ENCODE measurements around the gene ADD3. TPM values are rescaled to one million over a fixed set of nuclear protein-coding genes. Genes with fewer than 3 reads are reported as not detected.
"Not testable (repeated sequence)": the region's sequence is repeated elsewhere in the genome, so short reads cannot be mapped to it uniquely, and the experiment has no call there.

The ADD3 gene
- total and polyA plus RNA-seq, 5 donors from 2014 or later: 341 to 405 (median 376) TPM

DNA sequence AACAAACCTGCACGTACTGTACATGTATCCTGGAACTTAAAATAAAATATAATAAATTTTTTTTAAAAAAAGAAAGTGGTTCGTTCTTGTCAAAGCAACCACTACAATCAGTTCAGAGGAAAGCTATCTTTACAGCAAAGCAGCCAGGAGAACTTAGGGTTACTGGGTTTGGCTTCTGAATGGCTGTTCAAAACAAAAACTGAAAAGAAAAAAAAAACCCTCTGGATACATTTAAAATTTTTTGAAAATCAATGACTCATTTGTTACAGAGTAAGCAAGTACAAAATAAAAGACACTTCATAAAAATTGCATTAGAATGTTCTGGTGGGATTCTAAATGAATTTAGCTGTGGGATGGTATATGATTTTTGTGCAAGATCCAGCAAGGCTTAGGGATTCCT lies 28.6 kb upstream of the ADD3 start:
- Histone ChIP-seq H3K4me1 (ENCODE audit: control insufficient read depth, insufficient read depth, low read length, poor library complexity, severe bottlenecking) (no peaks in the 10 kb centered on the region), H3K9me3 (ENCODE audit: control insufficient read depth in 2 of 2, low read length in 2 of 2) (no peaks in the 10 kb centered on the region), H3K4me3 (ENCODE audit: low read depth, low read length) (no peak overlapping the region), H3K36me3 (ENCODE audit: control insufficient read depth, insufficient read depth, low read length) (no peaks in the 10 kb centered on the region), H3K27ac (ENCODE audit: insufficient read depth, low read length, poor library complexity, severe bottlenecking) (no peak overlapping the region), H3K27me3 (ENCODE audit: control insufficient read depth, insufficient read depth, low read length) (no peaks in the 10 kb centered on the region)
- Mint-ChIP-seq H3K4me3 (no peak overlapping the region), H3K27me3 (no peaks in the 10 kb centered on the region), H3K4me1 (peaks cover 0 to 6% (median 4%) of the 10 kb centered on the region in 4 donors), H3K27ac (no peak overlapping the region), H3K9me3 (peaks cover 0 to 1% (median 0%) of the 10 kb centered on the region in 7 donors), H3K36me3 (no peaks in the 10 kb centered on the region)
- DNase-seq (no peak), ATAC-seq (ENCODE audit: low read depth in 2 of 2) (no peak)

DNA sequence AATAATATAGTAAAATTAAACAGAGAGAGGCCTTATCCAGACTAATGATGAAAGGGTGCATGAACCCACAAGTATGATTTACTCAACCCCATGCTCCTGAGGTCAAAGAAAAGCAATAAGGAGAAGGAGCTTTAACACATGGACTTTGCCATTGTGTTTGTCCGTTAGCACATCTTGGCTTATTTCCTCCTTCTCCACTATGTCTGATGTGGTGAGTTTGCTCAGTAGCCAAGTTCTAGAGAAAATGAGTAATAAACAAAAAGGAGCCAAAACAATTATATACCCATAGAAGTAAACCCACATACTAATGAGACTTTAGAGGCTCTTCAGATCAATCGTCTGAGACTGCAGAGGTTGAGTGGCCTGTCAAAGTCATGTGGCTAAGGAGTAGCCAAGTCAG lies 26.1 kb upstream of the ADD3 start:
- H3K36me3 ChIP-seq (ENCODE audit: control insufficient read depth, insufficient read depth, low read length): no peaks in the 10 kb centered on the region
- H3K4me1 ChIP-seq (ENCODE audit: control insufficient read depth, insufficient read depth, low read length, poor library complexity, severe bottlenecking): no peaks in the 10 kb centered on the region
- no peaks in the 10 kb centered on the region for H3K27me3 Mint-ChIP-seq
- DNase-seq (no peak), ATAC-seq (ENCODE audit: low read depth in 2 of 2) (no peak)
- H3K4me3 ChIP-seq (ENCODE audit: low read depth, low read length): no peak overlapping the region
- no peak overlapping the region for H3K27ac ChIP-seq (ENCODE audit: insufficient read depth, low read length, poor library complexity, severe bottlenecking)
- H3K27me3 ChIP-seq (ENCODE audit: control insufficient read depth, insufficient read depth, low read length): no peaks in the 10 kb centered on the region
- H3K4me1 Mint-ChIP-seq: peaks cover 0 to 6% (median 4%) of the 10 kb centered on the region in 4 donors
- no peaks in the 10 kb centered on the region for H3K9me3 ChIP-seq (ENCODE audit: control insufficient read depth in 2 of 2, low read length in 2 of 2)
- peaks cover 0 to 3% (median 0%) of the 10 kb centered on the region in 7 donors for H3K9me3 Mint-ChIP-seq
- no peak overlapping the region for H3K4me3 Mint-ChIP-seq
- H3K27ac Mint-ChIP-seq: no peak overlapping the region
- H3K36me3 Mint-ChIP-seq: no peaks in the 10 kb centered on the region

DNA sequence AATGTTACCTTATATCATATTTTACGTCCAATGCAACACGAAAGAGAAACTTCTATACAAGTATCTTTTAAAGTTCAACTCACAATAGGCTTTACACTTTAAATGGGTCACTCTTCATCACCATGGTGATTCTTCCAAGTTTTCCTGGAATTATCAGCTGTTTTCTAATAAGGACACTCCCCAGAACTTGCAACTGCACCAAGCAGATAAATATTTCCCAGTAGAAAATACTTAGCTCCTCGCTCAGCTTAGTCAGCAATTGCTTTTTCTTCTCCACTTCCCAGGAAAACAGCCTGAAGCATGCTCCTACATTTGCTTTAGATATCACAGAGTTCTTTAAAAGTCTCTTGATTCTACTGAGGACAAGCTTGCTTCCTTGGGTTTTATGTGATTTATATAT lies 25.7 kb upstream of the ADD3 start:
- H3K36me3 ChIP-seq (ENCODE audit: control insufficient read depth, insufficient read depth, low read length): no peaks in the 10 kb centered on the region
- H3K9me3 ChIP-seq (ENCODE audit: control insufficient read depth in 2 of 2, low read length in 2 of 2): no peaks in the 10 kb centered on the region
- no peak overlapping the region for H3K4me3 Mint-ChIP-seq
- no peak overlapping the region for H3K4me3 ChIP-seq (ENCODE audit: low read depth, low read length)
- H3K36me3 Mint-ChIP-seq: no peaks in the 10 kb centered on the region
- no peak overlapping the region for H3K27ac ChIP-seq (ENCODE audit: insufficient read depth, low read length, poor library complexity, severe bottlenecking)
- H3K9me3 Mint-ChIP-seq: peaks cover 0 to 3% (median 0%) of the 10 kb centered on the region in 7 donors
- no peak for DNase-seq
- peaks cover 3% of the 10 kb centered on the region for H3K27me3 Mint-ChIP-seq
- H3K27me3 ChIP-seq (ENCODE audit: control insufficient read depth, insufficient read depth, low read length): peaks cover 3% of the 10 kb centered on the region
- peaks cover 0 to 6% (median 4%) of the 10 kb centered on the region in 4 donors for H3K4me1 Mint-ChIP-seq
- no peak overlapping the region for H3K27ac Mint-ChIP-seq
- H3K4me1 ChIP-seq (ENCODE audit: control insufficient read depth, insufficient read depth, low read length, poor library complexity, severe bottlenecking): no peaks in the 10 kb centered on the region
- no peak for ATAC-seq (ENCODE audit: low read depth in 2 of 2)

- DNase-seq (no peak), ATAC-seq (ENCODE audit: low read depth in 2 of 2) (no peak)
- no peak overlapping the region for H3K27ac Mint-ChIP-seq
- H3K4me3 ChIP-seq (ENCODE audit: low read depth, low read length): no peak overlapping the region
- no peaks in the 10 kb centered on the region for H3K4me1 ChIP-seq (ENCODE audit: control insufficient read depth, insufficient read depth, low read length, poor library complexity, severe bottlenecking)
- H3K9me3 Mint-ChIP-seq: peaks cover 0 to 3% (median 0%) of the 10 kb centered on the region in 7 donors
- H3K36me3 Mint-ChIP-seq: no peaks in the 10 kb centered on the region
- peaks cover 10% of the 10 kb centered on the region for H3K27me3 Mint-ChIP-seq
- no peak overlapping the region for H3K27ac ChIP-seq (ENCODE audit: insufficient read depth, low read length, poor library complexity, severe bottlenecking)
- peaks cover 3% of the 10 kb centered on the region for H3K27me3 ChIP-seq (ENCODE audit: control insufficient read depth, insufficient read depth, low read length)
- no peaks in the 10 kb centered on the region for H3K9me3 ChIP-seq (ENCODE audit: control insufficient read depth in 2 of 2, low read length in 2 of 2)
- H3K4me3 Mint-ChIP-seq: no peak overlapping the region
- H3K4me1 Mint-ChIP-seq: peaks cover 0 to 6% (median 4%) of the 10 kb centered on the region in 4 donors
- H3K36me3 ChIP-seq (ENCODE audit: control insufficient read depth, insufficient read depth, low read length): no peaks in the 10 kb centered on the region
Measured at GRCh38 chr10:109982812-109983211, 25.0 kb upstream of the ADD3 start.

DNA sequence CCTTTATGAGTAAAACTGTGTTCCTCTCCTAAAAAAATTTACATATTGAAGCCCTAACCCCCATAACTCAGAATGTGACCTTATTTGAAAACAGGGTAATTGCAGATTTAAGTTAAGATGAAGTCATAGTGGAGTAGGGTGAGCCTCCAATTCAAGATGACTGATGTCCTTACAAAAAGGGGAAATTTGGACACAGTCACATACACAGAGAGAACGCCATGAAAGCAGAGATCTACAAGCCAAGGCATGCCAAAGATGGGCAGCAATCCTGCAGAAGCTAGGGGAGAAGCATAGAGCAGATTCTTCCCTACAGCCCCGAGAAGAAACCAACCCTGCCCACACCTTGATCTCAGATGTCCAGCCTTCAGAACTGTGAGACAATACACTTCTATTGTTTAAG lies 23.8 kb upstream of the ADD3 start:
- H3K27ac Mint-ChIP-seq: no peak overlapping the region
- peaks cover 0 to 5% (median 1%) of the 10 kb centered on the region in 4 donors for H3K4me1 Mint-ChIP-seq

GRCh38 chr10:109985768-109986167 lies 22.0 kb upstream of the ADD3 start:
- not testable (repeated sequence) for H3K4me1 ChIP-seq (ENCODE audit: control insufficient read depth, insufficient read depth, low read length, poor library complexity, severe bottlenecking); H3K27ac ChIP-seq (ENCODE audit: insufficient read depth, low read length, poor library complexity, severe bottlenecking); H3K36me3 ChIP-seq (ENCODE audit: control insufficient read depth, insufficient read depth, low read length); H3K27ac Mint-ChIP-seq; H3K9me3 Mint-ChIP-seq; H3K27me3 ChIP-seq (ENCODE audit: control insufficient read depth, insufficient read depth, low read length); DNase-seq; H3K4me3 Mint-ChIP-seq; H3K4me3 ChIP-seq (ENCODE audit: low read depth, low read length); ATAC-seq (ENCODE audit: low read depth in 2 of 2); H3K4me1 Mint-ChIP-seq; H3K9me3 ChIP-seq (ENCODE audit: control insufficient read depth in 2 of 2, low read length in 2 of 2); H3K36me3 Mint-ChIP-seq
- H3K27me3 Mint-ChIP-seq: peaks cover 18% of the 10 kb centered on the region

More for the DNA sequence above, 23.8 kb upstream of the ADD3 start:
- no peak overlapping the region for H3K4me3 ChIP-seq (ENCODE audit: low read depth, low read length)
- H3K36me3 ChIP-seq (ENCODE audit: control insufficient read depth, insufficient read depth, low read length): no peaks in the 10 kb centered on the region
- H3K4me1 ChIP-seq (ENCODE audit: control insufficient read depth, insufficient read depth, low read length, poor library complexity, severe bottlenecking): no peaks in the 10 kb centered on the region
- H3K4me3 Mint-ChIP-seq: no peak overlapping the region
- peaks cover 13% of the 10 kb centered on the region for H3K27me3 Mint-ChIP-seq
- no peak for DNase-seq
- H3K27ac ChIP-seq (ENCODE audit: insufficient read depth, low read length, poor library complexity, severe bottlenecking): no peak overlapping the region
- peaks cover 0 to 3% (median under 1%) of the 10 kb centered on the region in 7 donors for H3K9me3 Mint-ChIP-seq
- H3K27me3 ChIP-seq (ENCODE audit: control insufficient read depth, insufficient read depth, low read length): peaks cover 3% of the 10 kb centered on the region
- no peak for ATAC-seq (ENCODE audit: low read depth in 2 of 2)
- H3K36me3 Mint-ChIP-seq: no peaks in the 10 kb centered on the region
- no peaks in the 10 kb centered on the region for H3K9me3 ChIP-seq (ENCODE audit: control insufficient read depth in 2 of 2, low read length in 2 of 2)

DNA sequence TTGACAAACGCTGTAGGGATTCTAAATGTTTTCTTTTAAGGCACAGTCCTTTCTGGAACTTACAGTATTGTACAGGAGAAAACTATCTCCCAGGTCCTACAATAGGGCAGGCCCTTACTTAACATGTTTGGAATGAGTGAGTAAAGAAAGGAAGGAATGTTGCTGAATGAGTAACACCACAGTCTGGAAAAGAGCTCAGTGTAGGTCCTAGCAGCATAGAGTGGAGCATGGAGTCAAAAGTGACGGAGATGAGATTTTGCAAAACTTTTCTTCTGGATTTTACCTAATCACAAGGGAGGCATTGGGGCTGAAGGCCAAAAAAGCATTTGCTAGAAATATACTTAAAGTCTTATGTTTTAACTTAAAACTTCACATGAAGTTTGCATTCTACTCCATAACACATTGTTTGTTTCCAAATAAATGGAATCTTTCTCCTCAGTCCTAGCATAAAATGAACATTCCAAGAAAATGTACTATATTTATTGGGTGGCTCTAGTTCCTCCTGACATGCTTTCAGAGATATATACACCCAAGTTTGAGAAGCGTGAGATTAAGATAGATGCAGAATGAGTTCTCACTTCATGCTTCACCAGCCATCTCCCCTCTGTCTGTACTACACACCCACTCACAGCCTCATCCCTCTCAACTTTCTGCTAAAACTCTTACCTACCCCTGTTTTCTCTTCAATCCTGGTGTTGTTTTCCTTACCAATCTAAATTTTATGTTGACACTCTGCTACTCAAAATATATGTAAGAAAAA lies 20.2 kb upstream of the ADD3 start:
- peak overlapping the region in 1 of 3 donors; percentile 12 for H3K27ac Mint-ChIP-seq
- Histone ChIP-seq H3K4me1 (ENCODE audit: control insufficient read depth, insufficient read depth, low read length, poor library complexity, severe bottlenecking) (no peaks in the 10 kb centered on the region), H3K9me3 (ENCODE audit: control insufficient read depth in 2 of 2, low read length in 2 of 2) (no peaks in the 10 kb centered on the region), H3K27ac (ENCODE audit: insufficient read depth, low read length, poor library complexity, severe bottlenecking) (no peak overlapping the region), H3K4me3 (ENCODE audit: low read depth, low read length) (no peak overlapping the region), H3K27me3 (ENCODE audit: control insufficient read depth, insufficient read depth, low read length) (peaks cover 3% of the 10 kb centered on the region), H3K36me3 (ENCODE audit: control insufficient read depth, insufficient read depth, low read length) (no peaks in the 10 kb centered on the region)
- no peak for ATAC-seq (ENCODE audit: low read depth in 2 of 2)
- H3K4me1 Mint-ChIP-seq: peaks cover 0 to 2% (median 0%) of the 10 kb centered on the region in 4 donors
- peaks cover 0 to 3% (median 1%) of the 10 kb centered on the region in 7 donors for H3K9me3 Mint-ChIP-seq
- DNase-seq: no peak
- H3K36me3 Mint-ChIP-seq: no peaks in the 10 kb centered on the region
- H3K27me3 Mint-ChIP-seq: peaks cover 18% of the 10 kb centered on the region
- no peak overlapping the region for H3K4me3 Mint-ChIP-seq

GRCh38 chr10:109988212-109988596 lies 19.6 kb upstream of the ADD3 start:
- no peak for ATAC-seq (ENCODE audit: low read depth in 2 of 2)
- no peak overlapping the region for H3K27ac ChIP-seq (ENCODE audit: insufficient read depth, low read length, poor library complexity, severe bottlenecking)
- no peak overlapping the region for H3K4me3 ChIP-seq (ENCODE audit: low read depth, low read length)
- peaks cover 18% of the 10 kb centered on the region for H3K27me3 Mint-ChIP-seq
- peaks cover 3% of the 10 kb centered on the region for H3K27me3 ChIP-seq (ENCODE audit: control insufficient read depth, insufficient read depth, low read length)
- no peaks in the 10 kb centered on the region for H3K4me1 ChIP-seq (ENCODE audit: control insufficient read depth, insufficient read depth, low read length, poor library complexity, severe bottlenecking)
- DNase-seq: no peak
- H3K36me3 ChIP-seq (ENCODE audit: control insufficient read depth, insufficient read depth, low read length): no peaks in the 10 kb centered on the region
- peaks cover 0 to 4% (median 0%) of the 10 kb centered on the region in 4 donors for H3K4me1 Mint-ChIP-seq
- H3K9me3 ChIP-seq (ENCODE audit: control insufficient read depth in 2 of 2, low read length in 2 of 2): no peaks in the 10 kb centered on the region
- no peak overlapping the region for H3K4me3 Mint-ChIP-seq
- H3K36me3 Mint-ChIP-seq: no peaks in the 10 kb centered on the region
- peaks cover 0 to 3% (median 1%) of the 10 kb centered on the region in 7 donors for H3K9me3 Mint-ChIP-seq
- peak overlapping the region in 2 of 3 donors; percentile 12 to 22 for H3K27ac Mint-ChIP-seq

All from CD4-positive, CD25-positive, alpha-beta regulatory T cell (primary cell).